GM19468 (cell line): ENCODE measurements around the gene WDR27.
"Not testable (repeated sequence)": the region's sequence is repeated elsewhere in the genome, so short reads cannot be mapped to it uniquely, and the experiment has no call there.

Experiments used
- ATAC-seq: cut with Tn5 transposase; IDR thresholded peaks from one replicate; pipeline ENCODE4 v1.9.1; 2021; ENCODE audit warnings: mild to moderate bottlenecking, moderate library complexity, moderate number of reproducible peaks; ENCODE audit not compliant: unreplicated experiment; ENCODE audit errors: extremely low read depth

WDR27 gene

GRCh38 chr6:169714178-169714577, 12.3 kb upstream of the WDR27 start:
- ATAC-seq, result no peak

- no peak for ATAC-seq
Observed at GRCh38 chr6:169710009-169710408, 8.2 kb upstream of the WDR27 start.

GRCh38 chr6:169709293-169709692, 7.5 kb upstream of the WDR27 start:
- no peak for ATAC-seq

- ATAC-seq, result no peak
Observed at GRCh38 chr6:169707772-169708171, 5.9 kb upstream of the WDR27 start.

GRCh38 chr6:169702840-169703246, 1.0 kb upstream of the WDR27 start:
- ATAC-seq, result no peak

GRCh38 chr6:169701311-169701953, 397 bp downstream of the WDR27 start:
- no peak for ATAC-seq

GRCh38 chr6:169700296-169700695, 1.5 kb downstream of the WDR27 start:
- no peak for ATAC-seq

- not testable (repeated sequence) for ATAC-seq
Observed at GRCh38 chr6:169697115-169697514, 4.7 kb downstream of the WDR27 start.

- no peak for ATAC-seq
Observed at GRCh38 chr6:169695131-169695530, 6.7 kb downstream of the WDR27 start.

GRCh38 chr6:169692516-169692915, 9.3 kb downstream of the WDR27 start:
- ATAC-seq, result no peak

GRCh38 chr6:169691260-169691659, 10.6 kb downstream of the WDR27 start:
- no peak for ATAC-seq

- no peak for ATAC-seq
Observed at GRCh38 chr6:169689287-169689686, 12.5 kb downstream of the WDR27 start.

GRCh38 chr6:169685860-169686259, 16.0 kb downstream of the WDR27 start:
- ATAC-seq, result no peak

- no peak for ATAC-seq
Observed at GRCh38 chr6:169684056-169684455, 17.8 kb downstream of the WDR27 start.

GRCh38 chr6:169678342-169678741, 23.5 kb downstream of the WDR27 start:
- no peak for ATAC-seq

GRCh38 chr6:169677096-169677495, 24.7 kb downstream of the WDR27 start:
- ATAC-seq, result no peak

- no peak for ATAC-seq
Observed at GRCh38 chr6:169675011-169675410, 26.8 kb downstream of the WDR27 start.

- no peak for ATAC-seq
Observed at GRCh38 chr6:169671563-169671962, 30.3 kb downstream of the WDR27 start.

GRCh38 chr6:169669889-169670288, 31.9 kb downstream of the WDR27 start:
- no peak for ATAC-seq

GRCh38 chr6:169669147-169669546, 32.7 kb downstream of the WDR27 start:
- no peak for ATAC-seq

GRCh38 chr6:169668203-169668847, 33.5 kb downstream of the WDR27 start:
- ATAC-seq, result no peak

GRCh38 chr6:169667716-169668115, 34.1 kb downstream of the WDR27 start:
- ATAC-seq, result no peak
